Erythroblast (primary cell): ENCODE data around the gene EMC9.

Experiments
- GATA1 ChIP-seq: IDR thresholded peaks from 2 replicates; pipeline ENCODE4 v1.6.1; 2011; ENCODE audit warnings: low read depth, mild to moderate bottlenecking, control low read depth, low read length, moderate library complexity
- POLR2A ChIP-seq: IDR thresholded peaks from 2 replicates; pipeline ENCODE4 v1.6.1; 2011; ENCODE audit warnings: mild to moderate bottlenecking, low read length

DNA sequence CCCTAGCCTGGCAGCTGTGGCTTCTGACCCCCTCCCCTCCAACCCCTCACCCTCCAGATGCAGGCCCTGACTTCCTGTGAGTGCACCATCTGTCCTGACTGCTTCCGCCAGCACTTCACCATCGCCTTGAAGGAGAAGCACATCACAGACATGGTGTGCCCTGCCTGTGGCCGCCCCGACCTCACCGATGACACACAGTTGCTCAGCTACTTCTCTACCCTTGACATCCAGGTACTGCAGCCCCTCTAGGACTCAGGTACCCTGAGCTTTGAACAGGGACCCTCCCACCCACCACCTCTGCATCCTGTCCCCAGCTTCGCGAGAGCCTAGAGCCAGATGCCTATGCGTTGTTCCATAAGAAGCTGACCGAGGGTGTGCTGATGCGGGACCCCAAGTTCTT, 13.7 kb upstream of the EMC9 start:
- no peak for TF ChIP-seq POLR2A
- no peak for TF ChIP-seq GATA1
